ENCODE measurements around the gene AHDC1.

- TF ChIP-seq POLR2A (IDR thresholded peaks at IDR 0.05; ENCODE audit: borderline replicate concordance, extremely low read depth, insufficient read depth, insufficient read length), result no peak
- no peak for TF ChIP-seq CTCF (IDR thresholded peaks at IDR 0.05 in 2 of 3, conservative IDR thresholded peaks at IDR 0.05 in 1 of 3; ENCODE audit: borderline replicate concordance in 1 of 3, insufficient read depth in 1 of 3, low read depth in 2 of 3, low read length in 2 of 3)
- TF ChIP-seq EZH2 (IDR thresholded peaks at IDR 0.05), result no peak
- no peak for TF ChIP-seq YY1 (IDR thresholded peaks at IDR 0.05; ENCODE audit: extremely low read depth, insufficient replicate concordance, low read depth, low read length)
These were observed 42.7 kb upstream of the AHDC1 start for GRCh38 chr1:27646676-27647075.

Measured in HCT116 (cell line).